ENCODE data around the gene OTOL1. TPM values are rescaled to one million over a fixed set of nuclear protein-coding genes. Genes with fewer than 3 reads are reported as not detected.
"Not testable (repeated sequence)": the region's sequence is repeated elsewhere in the genome, so short reads cannot be mapped to it uniquely, and the experiment has no call there.

The OTOL1 gene
- total RNA-seq, 4 donors from 2014 or later: not detected

GRCh38 chr3:161471211-161471610, 25.4 kb upstream of the OTOL1 start:
- Histone ChIP-seq H3K36me3 (no peaks in the 10 kb centered on the region), H3K9me3 (no peaks in the 10 kb centered on the region), H3K4me1 (no peaks in the 10 kb centered on the region), H3K27ac (no peak overlapping the region), H3K27me3 (no peaks in the 10 kb centered on the region), H3K4me3 (no peak overlapping the region)
- no peak for TF ChIP-seq CTCF (IDR thresholded peaks at IDR 0.05)
- TF ChIP-seq POLR2A (IDR thresholded peaks at IDR 0.05): no peak
- DNase-seq: no peak

- H3K36me3 ChIP-seq: no peaks in the 10 kb centered on the region
Measured at GRCh38 chr3:161474139-161474538, 22.5 kb upstream of the OTOL1 start.

GRCh38 chr3:161474741-161475140, 21.9 kb upstream of the OTOL1 start:
- no peak for DNase-seq
- Histone ChIP-seq H3K36me3 (no peaks in the 10 kb centered on the region), H3K4me3 (no peak overlapping the region), H3K9me3 (no peaks in the 10 kb centered on the region), H3K27ac (no peak overlapping the region), H3K4me1 (no peaks in the 10 kb centered on the region), H3K27me3 (no peaks in the 10 kb centered on the region)
- TF ChIP-seq POLR2A (IDR thresholded peaks at IDR 0.05): no peak
- no peak for TF ChIP-seq CTCF (IDR thresholded peaks at IDR 0.05)

More at GRCh38 chr3:161474139-161474538, 22.5 kb upstream of the OTOL1 start:
- no peaks in the 10 kb centered on the region for H3K27me3 ChIP-seq
- no peak overlapping the region for H3K27ac ChIP-seq
- H3K4me1 ChIP-seq: no peaks in the 10 kb centered on the region
- TF ChIP-seq CTCF (IDR thresholded peaks at IDR 0.05): no peak
- no peak for TF ChIP-seq POLR2A (IDR thresholded peaks at IDR 0.05)
- H3K9me3 ChIP-seq: no peaks in the 10 kb centered on the region
- no peak overlapping the region for H3K4me3 ChIP-seq
- DNase-seq: no peak

- H3K27me3 ChIP-seq: no peaks in the 10 kb centered on the region
- DNase-seq: no peak
- H3K9me3 ChIP-seq: no peaks in the 10 kb centered on the region
- H3K4me1 ChIP-seq: no peaks in the 10 kb centered on the region
- TF ChIP-seq CTCF (IDR thresholded peaks at IDR 0.05) (no peak), POLR2A (IDR thresholded peaks at IDR 0.05) (no peak)
- no peak overlapping the region for H3K27ac ChIP-seq
- H3K4me3 ChIP-seq: no peak overlapping the region
- no peaks in the 10 kb centered on the region for H3K36me3 ChIP-seq
Measured at GRCh38 chr3:161475206-161475605, 21.4 kb upstream of the OTOL1 start.

GRCh38 chr3:161475905-161476304, 20.7 kb upstream of the OTOL1 start:
- no peak for TF ChIP-seq POLR2A (IDR thresholded peaks at IDR 0.05)
- no peak for TF ChIP-seq CTCF (IDR thresholded peaks at IDR 0.05)
- Histone ChIP-seq H3K4me3 (no peak overlapping the region), H3K4me1 (no peaks in the 10 kb centered on the region), H3K27me3 (no peaks in the 10 kb centered on the region), H3K27ac (no peak overlapping the region), H3K9me3 (no peaks in the 10 kb centered on the region), H3K36me3 (no peaks in the 10 kb centered on the region)
- no peak for DNase-seq

GRCh38 chr3:161484226-161484625, 12.4 kb upstream of the OTOL1 start:
- no peak for TF ChIP-seq POLR2A (IDR thresholded peaks at IDR 0.05)
- no peak for TF ChIP-seq CTCF (IDR thresholded peaks at IDR 0.05)
- no peaks in the 10 kb centered on the region for H3K36me3 ChIP-seq
- no peak overlapping the region for H3K4me3 ChIP-seq
- no peak for DNase-seq
- H3K4me1 ChIP-seq: no peaks in the 10 kb centered on the region
- no peak overlapping the region for H3K27ac ChIP-seq
- H3K9me3 ChIP-seq: no peaks in the 10 kb centered on the region
- no peaks in the 10 kb centered on the region for H3K27me3 ChIP-seq

- H3K27ac ChIP-seq, H3K4me3 ChIP-seq, H3K9me3 ChIP-seq, H3K36me3 ChIP-seq, H3K4me1 ChIP-seq, H3K27me3 ChIP-seq, DNase-seq: not testable (repeated sequence)
Measured at GRCh38 chr3:161488284-161488683, 8.3 kb upstream of the OTOL1 start.
